ENCODE measurements around the gene TTF2.

DNA sequence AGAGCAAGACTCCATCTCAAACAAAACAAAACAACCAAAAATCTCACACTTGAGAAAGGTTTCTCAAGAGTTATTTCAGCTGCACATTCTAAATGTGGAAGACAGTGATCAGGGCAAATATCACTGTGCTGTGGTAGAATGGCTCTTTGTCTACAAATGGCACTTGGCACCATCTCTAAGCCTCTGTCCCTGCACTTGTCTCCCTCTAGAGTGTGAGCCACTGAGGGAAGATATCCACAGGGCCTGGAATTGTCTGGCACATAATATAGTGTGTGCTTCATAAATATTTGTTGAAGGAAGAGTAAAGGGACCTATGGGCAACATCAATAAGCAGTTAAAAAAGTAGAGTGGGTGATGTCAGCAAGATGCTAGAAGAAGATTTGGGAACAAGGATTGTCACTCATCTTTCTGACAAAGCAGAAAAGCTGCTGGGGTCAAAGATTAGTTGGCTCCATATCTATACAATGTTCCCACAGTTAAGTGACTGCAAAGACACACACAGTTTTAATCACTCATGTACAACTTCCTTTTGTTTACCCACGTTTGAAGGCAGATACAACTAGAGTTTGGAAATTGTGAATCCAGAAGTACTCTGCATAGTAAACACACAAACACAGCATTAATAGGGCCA, 39.5 kb upstream of the TTF2 start:
- TF ChIP-seq EP300 (IDR thresholded peaks at IDR 0.05) (no peak), POLR2A (IDR thresholded peaks at IDR 0.05) (no peak)
